Fibroblast of the aortic adventitia (primary cell): Measurements from ENCODE around the gene ANKMY1. TPM values are rescaled to one million over a fixed set of nuclear protein-coding genes. Genes with fewer than 3 reads are reported as not detected.

Experiments
- DNase-seq: peaks from one replicate; pipeline ENCODE4 v3.0.0-alpha.2; 2010; ENCODE audit warnings: low read depth
- H3K4me3 ChIP-seq: 2 replicates; pipeline ENCODE4 v1.5.1; 2011; ENCODE audit warnings: low read depth, mild to moderate bottlenecking, control low read depth, low read length, moderate library complexity
- CTCF ChIP-seq: IDR thresholded peaks from 2 replicates; pipeline ENCODE4 v1.5.1; 2011; ENCODE audit warnings: mild to moderate bottlenecking, low read length, control low read depth, inconsistent platforms; ENCODE audit not compliant: insufficient read depth
- small RNA-seq: library from RNA; depleted of rRNA; stranded (forward); fragments of <200 nt; gene quantifications from one replicate; pipeline ENCODE3, GENCODE V24; 2012
- total RNA-seq: library from RNA; depleted of rRNA; stranded (reverse); fragments of >200 nt; gene quantifications from 2 replicates; pipeline ENCODE4 v1.2.3, GENCODE V29; 2012; ENCODE audit warnings: low replicate concordance

Gene ANKMY1
- total RNA-seq, 1 donor = 11.0 TPM

- H3K4me3 ChIP-seq = no peak overlapping the region
- TF ChIP-seq CTCF = no peak
- DNase-seq = no peak
Observed at GRCh38 chr2:240432430-240432819, 125.4 kb downstream of the ANKMY1 start.

GRCh38 chr2:240431661-240432424 is 125.9 kb downstream of the ANKMY1 start:
- no peak overlapping the region for H3K4me3 ChIP-seq
- no peak for DNase-seq
- no peak for TF ChIP-seq CTCF

- DNase-seq = no peak
- no peak for TF ChIP-seq CTCF
- H3K4me3 ChIP-seq = no peak overlapping the region
Observed at GRCh38 chr2:240431271-240431660, 126.5 kb downstream of the ANKMY1 start.

GRCh38 chr2:240430595-240430994 is 127.2 kb downstream of the ANKMY1 start:
- no peak for DNase-seq
- no peak for TF ChIP-seq CTCF
- no peak overlapping the region for H3K4me3 ChIP-seq

GRCh38 chr2:240429872-240430491 is 127.8 kb downstream of the ANKMY1 start:
- DNase-seq = no peak
- TF ChIP-seq CTCF = no peak

More at GRCh38 chr2:240429872-240430491, 127.8 kb downstream of the ANKMY1 start:
- no peak overlapping the region for H3K4me3 ChIP-seq

Small RNA genes within 50 kb of the gene (small RNA-seq; reads per million reads assigned to genes)
- gene MIR149 = 23.9 reads per million, percentile 96 among the genes with 10 or more reads in this experiment

Other genes with a start within 250 kb of the ANKMY1 start
- gene GPC1, start 122.3 kb downstream of the ANKMY1 start, total RNA-seq = 44.7 and 69.6 TPM in 2 replicates
- gene DUSP28, start 2.4 kb upstream of the ANKMY1 start, total RNA-seq = 3.6 and 6.1 TPM in 2 replicates
- 11.3 and 12.7 TPM in 2 replicates for gene RNPEPL1, start 10.5 kb upstream of the ANKMY1 start, total RNA-seq
- 14.3 and 44.2 TPM in 2 replicates for gene CAPN10, start 28.7 kb upstream of the ANKMY1 start, total RNA-seq
- 0.09 and 0.25 TPM in 2 replicates for gene GPR35, start 67.5 kb upstream of the ANKMY1 start, total RNA-seq
- gene AQP12B, start 124.9 kb upstream of the ANKMY1 start, total RNA-seq = not detected in 2 replicates
- not detected in 2 replicates for gene AQP12A, start 133.9 kb upstream of the ANKMY1 start, total RNA-seq